Astrocyte of the spinal cord (primary cell): Measurements from ENCODE around the gene ADARB2.

ENCODE experiments used
- DNase-seq: peaks from one replicate; pipeline ENCODE4 v3.0.0; 2011; ENCODE audit warnings: low read depth, low spot score
- H3K4me3 ChIP-seq: 2 replicates; pipeline ENCODE4 v1.5.1; 2011; ENCODE audit warnings: low read depth, mild to moderate bottlenecking, low read length, moderate library complexity
- CTCF ChIP-seq: IDR thresholded peaks from 2 replicates; pipeline ENCODE4 v1.5.1; 2012; ENCODE audit warnings: low read depth, mild to moderate bottlenecking, low read length, inconsistent platforms
- in situ Hi-C: cut with HindIII; loops from 2 replicates; pipeline ENCODE4 v1.10.0; 2017; ENCODE audit warnings: low sequenced_read_pairs

ADARB2 gene

GRCh38 chr10:1608408-1608807 lies 128.9 kb downstream of the ADARB2 start:
- DNase-seq: no peak
- H3K4me3 ChIP-seq: no peak overlapping the region
- no peak for TF ChIP-seq CTCF
- in situ Hi-C loops: no loop called here

- no peak for DNase-seq
- no peak overlapping the region for H3K4me3 ChIP-seq
- TF ChIP-seq CTCF: no peak
- in situ Hi-C loops: no loop called here
Observed at GRCh38 chr10:1607466-1607865, 129.9 kb downstream of the ADARB2 start.

- DNase-seq: no peak
- TF ChIP-seq CTCF: no peak
- no peak overlapping the region for H3K4me3 ChIP-seq
- in situ Hi-C loops: no loop called here
Observed at GRCh38 chr10:1605999-1606940, 131.1 kb downstream of the ADARB2 start.

- no peak overlapping the region for H3K4me3 ChIP-seq
- in situ Hi-C loops: no loop called here
- no peak for TF ChIP-seq CTCF
- no peak for DNase-seq
Observed at GRCh38 chr10:1605121-1605520, 132.2 kb downstream of the ADARB2 start.

GRCh38 chr10:1604246-1604645 lies 133.1 kb downstream of the ADARB2 start:
- DNase-seq: no peak
- no peak overlapping the region for H3K4me3 ChIP-seq
- no peak for TF ChIP-seq CTCF
- in situ Hi-C loops: no loop called here

GRCh38 chr10:1603181-1603580 lies 134.1 kb downstream of the ADARB2 start:
- no peak for TF ChIP-seq CTCF
- no peak for DNase-seq
- in situ Hi-C loops: no loop called here
- no peak overlapping the region for H3K4me3 ChIP-seq
